ENCODE results near the gene LIN9.

LIN9 gene

GRCh38 chr1:226337276-226337875, 28.4 kb upstream of the LIN9 start:
- Mint-ChIP-seq H3K4me1 (ENCODE audit: low read depth) (peaks cover 5% of the 10 kb centered on the region), H3K9me3 (peaks cover 17% of the 10 kb centered on the region), H3K27ac (no peak overlapping the region), H3K27me3 (no peaks in the 10 kb centered on the region), H3K4me3 (no peak overlapping the region), H3K36me3 (ENCODE audit: low read depth) (no peaks in the 10 kb centered on the region)
- intact Hi-C loops (cut with micrococcal nuclease): no loop called here

DNA sequence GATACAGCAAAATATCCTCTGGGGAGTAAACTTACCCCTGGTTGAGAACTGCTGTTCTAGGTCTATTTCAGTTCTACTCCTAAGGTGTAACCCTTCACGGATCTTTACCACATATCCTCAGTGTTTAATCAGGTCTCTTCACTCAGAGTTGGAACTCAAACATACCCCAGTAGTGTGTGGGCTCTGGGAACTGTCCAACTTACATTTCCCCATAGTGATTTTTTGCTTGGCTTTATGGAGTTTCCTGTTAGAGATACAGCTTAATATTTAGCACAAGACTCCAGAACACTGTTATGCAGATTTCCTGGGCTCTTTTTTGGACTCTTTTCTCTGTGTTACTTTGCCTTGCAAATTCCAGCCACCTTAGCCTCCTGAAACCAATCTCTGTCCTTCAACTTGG, 26.7 kb upstream of the LIN9 start:
- intact Hi-C loops (cut with micrococcal nuclease): no loop called here
- peaks cover 8% of the 10 kb centered on the region for H3K9me3 Mint-ChIP-seq
- H3K36me3 Mint-ChIP-seq (ENCODE audit: low read depth): no peaks in the 10 kb centered on the region
- H3K27ac Mint-ChIP-seq: no peak overlapping the region
- no peaks in the 10 kb centered on the region for H3K27me3 Mint-ChIP-seq
- peaks cover 5% of the 10 kb centered on the region for H3K4me1 Mint-ChIP-seq (ENCODE audit: low read depth)
- H3K4me3 Mint-ChIP-seq: no peak overlapping the region

- Mint-ChIP-seq H3K4me3 (no peak overlapping the region), H3K27ac (no peak overlapping the region), H3K4me1 (ENCODE audit: low read depth) (peaks cover 5% of the 10 kb centered on the region), H3K9me3 (no peaks in the 10 kb centered on the region), H3K36me3 (ENCODE audit: low read depth) (no peaks in the 10 kb centered on the region), H3K27me3 (no peaks in the 10 kb centered on the region)
- intact Hi-C loops (cut with micrococcal nuclease): loop anchor here (5.0 kb wide), 1 partner anchor 206 kb away; no protein-coding TSS in a partner anchor
These were observed 24.0 kb upstream of the LIN9 start for GRCh38 chr1:226332947-226333346.

DNA sequence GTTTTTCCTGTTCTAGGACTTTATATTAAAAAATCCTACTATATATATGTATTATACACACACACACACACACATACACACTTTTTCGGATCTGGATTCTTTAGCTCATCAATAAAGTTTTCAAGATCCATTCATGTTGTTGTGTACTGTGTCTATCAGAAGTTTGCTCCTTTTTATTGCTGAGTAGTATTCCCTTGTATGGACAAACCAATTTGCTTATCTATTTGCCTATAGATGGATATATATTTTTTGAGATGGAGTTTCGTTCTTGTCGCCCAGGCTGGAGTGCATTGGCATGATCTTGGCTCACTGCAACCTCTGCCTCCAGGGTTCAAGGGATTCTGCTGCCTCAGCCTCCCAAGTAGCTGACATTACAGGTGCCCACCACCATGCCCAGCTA, 20.3 kb upstream of the LIN9 start:
- Mint-ChIP-seq H3K27me3 (no peaks in the 10 kb centered on the region), H3K36me3 (ENCODE audit: low read depth) (no peaks in the 10 kb centered on the region), H3K27ac (no peak overlapping the region), H3K4me3 (no peak overlapping the region), H3K9me3 (no peaks in the 10 kb centered on the region), H3K4me1 (ENCODE audit: low read depth) (peaks cover 5% of the 10 kb centered on the region)
- intact Hi-C loops (cut with micrococcal nuclease): no loop called here

- intact Hi-C loops (cut with micrococcal nuclease): no loop called here
- Mint-ChIP-seq H3K27ac (no peak overlapping the region), H3K4me1 (ENCODE audit: low read depth) (no peaks in the 10 kb centered on the region), H3K4me3 (no peak overlapping the region), H3K27me3 (no peaks in the 10 kb centered on the region), H3K36me3 (ENCODE audit: low read depth) (no peaks in the 10 kb centered on the region), H3K9me3 (no peaks in the 10 kb centered on the region)
These were observed 18.8 kb upstream of the LIN9 start for GRCh38 chr1:226327761-226328162.

DNA sequence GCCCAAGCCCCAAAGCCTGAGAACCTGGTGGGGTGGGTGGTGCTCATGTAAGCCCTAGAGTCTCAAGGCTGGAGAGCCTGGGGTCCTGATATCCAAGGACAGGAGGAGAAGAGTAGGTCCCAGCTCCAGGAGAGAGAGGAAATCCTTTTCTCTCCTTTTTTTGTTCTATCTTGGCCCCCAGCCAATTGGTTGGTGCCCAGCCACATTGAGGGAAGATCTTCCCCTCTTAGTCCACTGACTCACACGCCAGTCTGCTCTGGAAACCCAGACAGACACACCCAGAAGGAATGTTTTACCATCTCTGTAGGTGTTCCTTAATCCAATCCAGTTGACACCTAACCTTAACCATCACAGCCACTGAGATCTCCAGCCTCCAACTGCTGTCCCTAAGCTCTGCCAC, 16.2 kb upstream of the LIN9 start:
- Mint-ChIP-seq H3K4me1 (ENCODE audit: low read depth) (no peaks in the 10 kb centered on the region), H3K27ac (no peak overlapping the region), H3K9me3 (peaks cover 6% of the 10 kb centered on the region), H3K36me3 (ENCODE audit: low read depth) (no peaks in the 10 kb centered on the region), H3K4me3 (no peak overlapping the region), H3K27me3 (peaks cover 2% of the 10 kb centered on the region)
- intact Hi-C loops (cut with micrococcal nuclease): no loop called here

DNA sequence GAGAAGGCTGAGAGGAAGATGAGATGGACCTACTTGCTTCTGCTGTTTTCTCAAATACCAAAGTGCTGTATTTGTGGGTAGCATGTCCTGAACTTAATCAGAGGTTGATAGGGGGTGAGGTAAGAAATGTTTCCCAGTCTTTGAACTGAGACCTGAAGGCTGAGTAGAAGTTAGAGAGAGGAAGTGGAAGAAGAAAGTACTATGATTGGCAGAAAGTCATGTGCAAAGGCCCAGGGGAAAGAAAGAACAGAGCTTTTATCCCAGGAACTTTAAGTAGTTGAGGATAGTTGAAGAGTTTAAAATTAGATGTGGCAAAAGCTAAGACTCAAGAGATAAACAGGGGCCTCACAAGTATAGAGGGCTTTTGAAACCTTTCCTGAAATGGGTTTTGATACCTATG, 15.5 kb upstream of the LIN9 start:
- Mint-ChIP-seq H3K27me3 (peaks cover 2% of the 10 kb centered on the region), H3K9me3 (peaks cover 6% of the 10 kb centered on the region), H3K4me1 (ENCODE audit: low read depth) (no peaks in the 10 kb centered on the region), H3K4me3 (no peak overlapping the region), H3K27ac (no peak overlapping the region), H3K36me3 (ENCODE audit: low read depth) (no peaks in the 10 kb centered on the region)
- intact Hi-C loops (cut with micrococcal nuclease): no loop called here

- H3K4me3 Mint-ChIP-seq: no peak overlapping the region
- no peak overlapping the region for H3K27ac Mint-ChIP-seq
- intact Hi-C loops (cut with micrococcal nuclease): no loop called here
- no peaks in the 10 kb centered on the region for H3K4me1 Mint-ChIP-seq (ENCODE audit: low read depth)
- no peaks in the 10 kb centered on the region for H3K36me3 Mint-ChIP-seq (ENCODE audit: low read depth)
- peaks cover 6% of the 10 kb centered on the region for H3K9me3 Mint-ChIP-seq
- peaks cover 2% of the 10 kb centered on the region for H3K27me3 Mint-ChIP-seq
These were observed 14.0 kb upstream of the LIN9 start for GRCh38 chr1:226322986-226323385.

GRCh38 chr1:226320930-226321329, 12.0 kb upstream of the LIN9 start:
- intact Hi-C loops (cut with micrococcal nuclease): no loop called here

DNA sequence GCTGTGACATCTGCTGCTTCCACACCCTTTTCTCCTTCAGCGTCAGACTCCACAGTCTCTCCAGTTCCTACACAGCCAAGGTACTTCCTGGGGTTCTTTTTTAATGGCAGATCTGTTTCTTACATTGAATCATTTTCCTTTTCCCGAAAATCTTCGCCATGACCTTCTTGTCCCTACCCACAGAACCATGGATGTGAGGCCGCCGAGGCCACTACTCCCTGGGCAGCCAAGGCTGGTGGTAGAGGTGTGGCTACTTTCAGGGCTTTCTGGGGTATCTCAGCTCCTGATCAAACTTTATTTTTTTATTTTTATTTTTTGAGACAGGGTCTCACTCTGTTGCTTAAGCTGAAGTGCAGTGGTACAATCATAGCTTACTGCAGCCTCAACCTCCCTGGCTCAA, 9.5 kb upstream of the LIN9 start:
- Mint-ChIP-seq H3K4me1 (ENCODE audit: low read depth) (no peaks in the 10 kb centered on the region), H3K27ac (no peak overlapping the region), H3K4me3 (no peak overlapping the region), H3K27me3 (peaks cover 2% of the 10 kb centered on the region), H3K9me3 (peaks cover 6% of the 10 kb centered on the region), H3K36me3 (ENCODE audit: low read depth) (no peaks in the 10 kb centered on the region)
- intact Hi-C loops (cut with micrococcal nuclease): no loop called here

More at GRCh38 chr1:226320930-226321329, 12.0 kb upstream of the LIN9 start:
- Mint-ChIP-seq H3K9me3 (peaks cover 6% of the 10 kb centered on the region), H3K27me3 (peaks cover 2% of the 10 kb centered on the region), H3K27ac (no peak overlapping the region), H3K4me1 (ENCODE audit: low read depth) (no peaks in the 10 kb centered on the region), H3K4me3 (no peak overlapping the region), H3K36me3 (ENCODE audit: low read depth) (no peaks in the 10 kb centered on the region)

DNA sequence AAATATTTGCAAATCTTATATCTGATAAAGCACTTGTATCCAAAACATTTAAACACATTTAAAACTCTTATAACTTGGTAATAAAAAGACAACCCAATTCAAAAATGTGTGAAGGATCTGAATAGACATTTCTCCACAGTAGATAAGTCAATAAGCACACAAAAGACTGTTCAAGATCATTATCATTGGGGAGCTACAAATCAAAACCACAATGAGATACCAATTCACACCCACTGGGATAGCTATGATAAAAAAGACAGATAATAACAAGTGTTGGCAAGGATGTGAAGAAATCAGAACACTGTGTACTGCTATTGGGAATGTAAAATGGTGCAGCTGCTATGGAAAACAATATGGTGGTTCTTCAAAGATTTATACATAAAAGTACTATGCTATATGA, 5.1 kb upstream of the LIN9 start:
- peaks cover 9% of the 10 kb centered on the region for H3K4me1 Mint-ChIP-seq (ENCODE audit: low read depth)
- H3K4me3 Mint-ChIP-seq: no peak overlapping the region
- intact Hi-C loops (cut with micrococcal nuclease): no loop called here
- H3K36me3 Mint-ChIP-seq (ENCODE audit: low read depth): no peaks in the 10 kb centered on the region
- H3K27ac Mint-ChIP-seq: no peak overlapping the region
- no peaks in the 10 kb centered on the region for H3K9me3 Mint-ChIP-seq
- peaks cover 12% of the 10 kb centered on the region for H3K27me3 Mint-ChIP-seq

DNA sequence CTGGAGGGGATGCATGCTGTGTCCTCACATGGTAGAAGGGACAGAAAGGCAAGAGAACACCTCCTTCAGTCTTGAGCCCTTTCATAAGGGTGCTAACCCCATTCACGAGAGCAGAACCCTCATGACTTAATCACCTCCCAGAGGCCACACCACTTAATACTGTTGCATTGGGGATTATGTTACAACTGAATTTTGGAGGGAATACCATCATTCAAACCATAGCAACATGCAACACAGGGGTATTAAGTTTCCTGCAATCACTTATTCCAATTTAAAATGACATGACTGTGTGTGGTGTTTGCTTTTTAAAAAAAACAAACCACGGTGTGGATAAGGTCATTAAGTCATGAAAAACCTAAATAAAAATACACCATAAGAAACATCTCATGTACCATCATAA, 3.1 kb upstream of the LIN9 start:
- H3K4me1 Mint-ChIP-seq (ENCODE audit: low read depth): peaks cover 9% of the 10 kb centered on the region
- H3K9me3 Mint-ChIP-seq: no peaks in the 10 kb centered on the region
- no peak overlapping the region for H3K27ac Mint-ChIP-seq
- peaks cover 12% of the 10 kb centered on the region for H3K27me3 Mint-ChIP-seq
- H3K36me3 Mint-ChIP-seq (ENCODE audit: low read depth): peaks cover 7% of the 10 kb centered on the region
- intact Hi-C loops (cut with micrococcal nuclease): no loop called here
- no peak overlapping the region for H3K4me3 Mint-ChIP-seq

GRCh38 chr1:226311376-226311775, 2.4 kb upstream of the LIN9 start:
- Mint-ChIP-seq H3K27me3 (peaks cover 12% of the 10 kb centered on the region), H3K27ac (no peak overlapping the region), H3K36me3 (ENCODE audit: low read depth) (peaks cover 7% of the 10 kb centered on the region), H3K9me3 (no peaks in the 10 kb centered on the region), H3K4me1 (ENCODE audit: low read depth) (peaks cover 9% of the 10 kb centered on the region), H3K4me3 (no peak overlapping the region)
- intact Hi-C loops (cut with micrococcal nuclease): no loop called here

DNA sequence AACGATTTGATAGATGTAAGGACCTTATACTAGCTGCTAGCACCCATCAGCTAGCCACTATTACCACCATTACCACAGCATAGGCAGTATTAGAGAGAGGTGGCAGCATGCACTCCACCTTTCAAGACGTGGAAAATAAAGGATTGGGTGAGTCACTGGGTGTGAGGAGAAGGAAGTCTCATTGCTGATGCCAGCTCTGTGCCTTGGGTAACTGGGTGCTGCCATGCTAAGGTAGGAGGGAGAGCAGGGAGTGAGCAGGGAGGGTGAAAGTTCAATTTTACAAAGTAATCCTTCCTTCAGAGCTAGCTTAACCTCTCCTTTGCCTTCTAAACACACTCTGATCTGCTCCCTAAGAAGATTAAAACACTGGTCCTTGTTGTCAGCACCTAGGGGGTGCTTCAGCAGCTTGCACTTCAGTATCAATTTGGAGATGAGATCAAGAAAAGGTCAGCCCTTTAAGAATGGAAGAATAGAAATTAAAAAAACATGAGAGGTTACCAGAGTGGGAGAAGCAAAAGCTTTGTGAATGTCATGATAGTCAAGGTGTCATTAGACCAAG, 1.8 kb upstream of the LIN9 start:
- intact Hi-C loops (cut with micrococcal nuclease): no loop called here
- Mint-ChIP-seq H3K36me3 (ENCODE audit: low read depth) (peaks cover 7% of the 10 kb centered on the region), H3K4me3 (no peak overlapping the region), H3K27me3 (peaks cover 12% of the 10 kb centered on the region), H3K9me3 (no peaks in the 10 kb centered on the region), H3K27ac (no peak overlapping the region), H3K4me1 (ENCODE audit: low read depth) (peaks cover 12% of the 10 kb centered on the region)

DNA sequence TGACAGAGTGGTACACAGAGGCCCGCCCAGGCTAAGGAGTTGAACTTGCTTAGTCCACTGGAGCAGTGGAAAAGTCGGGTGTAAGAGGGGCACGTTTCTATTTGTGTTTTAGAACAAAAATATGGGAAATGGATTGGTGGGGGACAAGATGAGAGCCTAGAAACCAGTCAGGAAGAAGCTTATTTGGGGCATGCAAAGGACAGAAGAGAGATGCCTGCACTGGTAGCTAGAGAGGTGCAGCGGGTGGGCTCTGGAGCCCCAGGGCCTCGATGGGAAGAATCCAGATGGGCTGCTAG, 1.2 kb upstream of the LIN9 start:
- Mint-ChIP-seq H3K27me3 (peaks cover 12% of the 10 kb centered on the region), H3K36me3 (ENCODE audit: low read depth) (peaks cover 7% of the 10 kb centered on the region), H3K4me3 (no peak overlapping the region), H3K4me1 (ENCODE audit: low read depth) (peaks cover 15% of the 10 kb centered on the region), H3K9me3 (no peaks in the 10 kb centered on the region), H3K27ac (no peak overlapping the region)
- intact Hi-C loops (cut with micrococcal nuclease): no loop called here
